GM13977 (cell line): Measurements from ENCODE around the gene SPATA33.
A peak's percentile ranks its signal among the peaks of the same experiment; 100 is the strongest.
"Not testable (repeated sequence)": the region's sequence is repeated elsewhere in the genome, so short reads cannot be mapped to it uniquely, and the experiment has no call there.

ENCODE experiments used
- DNase-seq: peaks from one replicate; pipeline ENCODE4 v3.0.0; 2012; ENCODE audit warnings: low spot score
- CTCF ChIP-seq: IDR thresholded peaks from 2 replicates; pipeline ENCODE4 v1.5.1; 2012; ENCODE audit warnings: mild to moderate bottlenecking, control low read depth; ENCODE audit not compliant: insufficient read depth; ENCODE audit errors: extremely low read depth, missing control alignments
- in situ Hi-C: fragments of 300-500 bp; cut with MboI; formaldehyde crosslinking; loops from one replicate; pipeline ENCODE4 v1.12.0; 2022; ENCODE audit warnings: low sequenced_read_pairs, low pct_unique_long_range_greater_than_20kb, mixed read lengths, inconsistent platforms; ENCODE audit not compliant: unreplicated experiment

SPATA33 gene

GRCh38 chr16:89670496-89671431, 13.1 kb downstream of the SPATA33 start:
- no peak for DNase-seq
- TF ChIP-seq CTCF = no peak
- in situ Hi-C loops = no loop called here

DNA sequence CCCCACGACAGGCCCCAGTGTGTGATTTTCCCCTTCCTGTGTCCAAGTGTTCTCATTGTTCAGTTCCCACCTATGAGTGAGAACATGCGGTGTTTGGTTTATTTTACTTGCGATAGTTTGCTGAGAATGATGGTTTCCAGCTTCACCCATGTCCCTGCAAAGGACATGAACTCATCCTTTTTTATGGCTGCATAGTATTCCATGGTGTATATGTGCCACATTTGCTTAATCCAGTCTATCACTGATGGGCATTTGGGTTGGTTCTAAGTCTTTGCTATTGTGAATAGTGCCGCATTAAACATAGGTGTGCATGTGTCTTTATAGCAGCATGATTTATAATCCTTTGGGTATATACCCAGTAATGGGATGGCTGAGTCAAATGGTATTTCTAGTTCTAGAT, 13.9 kb downstream of the SPATA33 start:
- DNase-seq, in situ Hi-C loops: not testable (repeated sequence)

- no peak for TF ChIP-seq CTCF
- in situ Hi-C loops = no loop called here
- no peak for DNase-seq
Observed at GRCh38 chr16:89672177-89672941, 14.7 kb downstream of the SPATA33 start.

DNA sequence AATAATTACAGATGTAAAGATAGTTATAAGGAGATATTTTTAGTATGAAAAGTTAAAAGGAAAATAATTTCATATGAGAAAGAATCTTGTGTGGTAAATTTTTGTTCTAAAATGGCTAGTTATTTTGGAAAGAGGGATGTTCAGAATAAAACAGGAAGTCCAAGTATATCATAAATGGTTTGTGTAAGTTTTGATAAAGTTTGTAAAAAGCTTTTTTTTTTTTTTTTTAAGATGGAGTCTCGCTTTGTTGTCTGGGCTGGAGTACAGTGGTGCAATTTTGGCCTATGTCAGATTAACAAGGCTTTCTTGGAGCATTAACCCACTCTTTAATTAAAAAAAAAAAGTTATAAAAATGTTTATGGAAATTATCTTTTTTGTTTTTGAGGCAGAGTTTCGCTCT, 20.6 kb downstream of the SPATA33 start:
- no peak for DNase-seq
- no peak for TF ChIP-seq CTCF
- in situ Hi-C loops = no loop called here

GRCh38 chr16:89685916-89686315, 28.3 kb downstream of the SPATA33 start:
- in situ Hi-C loops = no loop called here

DNA sequence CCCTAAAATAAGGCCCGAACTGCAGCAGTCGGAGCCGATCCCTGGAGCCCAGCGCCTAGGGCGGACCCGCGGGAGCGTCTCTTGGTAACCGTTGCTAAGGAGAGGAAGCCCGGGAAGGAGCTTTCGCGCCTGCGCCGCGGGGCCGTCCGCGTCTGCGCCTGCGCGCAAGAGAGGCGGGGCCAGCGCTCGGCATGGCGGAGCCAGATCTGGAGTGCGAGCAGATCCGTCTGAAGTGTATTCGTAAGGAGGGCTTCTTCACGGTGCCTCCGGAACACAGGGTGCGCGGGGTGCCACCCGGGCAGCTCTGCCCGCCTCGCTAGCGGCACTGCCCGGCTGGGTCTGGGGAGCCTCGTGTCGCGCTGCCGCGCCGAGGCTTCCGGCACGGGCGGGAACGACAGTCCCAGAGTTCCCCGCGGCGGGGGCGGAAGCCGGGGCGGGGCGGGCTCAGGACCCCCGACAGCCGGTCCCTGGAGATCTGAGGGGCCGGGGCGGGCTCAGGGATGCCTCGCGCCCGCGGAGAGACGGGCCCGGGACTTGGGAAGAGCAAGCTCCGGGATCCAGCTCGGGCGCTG, 29.0 kb downstream of the SPATA33 start, which contains the start of gene CDK10:
TSS of gene CDK10 (plus strand) at position 170 of the 572 bp plus-strand sequence. CDS start at position 192, 22 bp downstream.
- in situ Hi-C loops = no loop called here
- no peak for TF ChIP-seq CTCF
- peak; percentile 97 for DNase-seq

More at GRCh38 chr16:89685916-89686315, 28.3 kb downstream of the SPATA33 start:
- TF ChIP-seq CTCF = no peak
- no peak for DNase-seq
